Measurements from ENCODE around the gene TMEM8B.

Gene TMEM8B, protein sequence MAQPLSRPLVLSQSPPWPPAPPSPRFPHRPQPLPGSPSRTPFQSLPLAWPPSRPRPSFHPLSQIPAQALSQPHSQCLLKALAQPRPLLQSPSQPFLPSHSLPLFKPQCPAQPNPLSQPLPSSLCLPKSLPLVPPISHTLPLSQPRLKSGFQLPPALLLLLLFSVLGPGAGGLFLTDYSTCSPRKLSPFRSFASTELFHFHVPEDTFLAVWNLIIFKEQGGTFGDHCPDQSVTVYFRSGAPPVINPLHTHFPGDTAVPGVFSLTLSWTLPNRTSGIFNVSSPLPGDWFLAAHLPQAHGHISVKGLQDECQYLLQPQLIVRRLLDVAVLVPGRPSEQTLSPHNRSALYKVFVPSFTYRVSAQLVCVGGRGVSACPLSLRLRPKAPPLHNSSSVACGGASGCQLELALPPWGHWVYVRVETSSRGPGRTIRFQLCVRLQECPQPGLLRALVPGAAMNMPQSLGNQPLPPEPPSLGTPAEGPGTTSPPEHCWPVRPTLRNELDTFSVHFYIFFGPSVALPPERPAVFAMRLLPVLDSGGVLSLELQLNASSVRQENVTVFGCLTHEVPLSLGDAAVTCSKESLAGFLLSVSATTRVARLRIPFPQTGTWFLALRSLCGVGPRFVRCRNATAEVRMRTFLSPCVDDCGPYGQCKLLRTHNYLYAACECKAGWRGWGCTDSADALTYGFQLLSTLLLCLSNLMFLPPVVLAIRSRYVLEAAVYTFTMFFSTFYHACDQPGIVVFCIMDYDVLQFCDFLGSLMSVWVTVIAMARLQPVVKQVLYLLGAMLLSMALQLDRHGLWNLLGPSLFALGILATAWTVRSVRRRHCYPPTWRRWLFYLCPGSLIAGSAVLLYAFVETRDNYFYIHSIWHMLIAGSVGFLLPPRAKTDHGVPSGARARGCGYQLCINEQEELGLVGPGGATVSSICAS

DNA sequence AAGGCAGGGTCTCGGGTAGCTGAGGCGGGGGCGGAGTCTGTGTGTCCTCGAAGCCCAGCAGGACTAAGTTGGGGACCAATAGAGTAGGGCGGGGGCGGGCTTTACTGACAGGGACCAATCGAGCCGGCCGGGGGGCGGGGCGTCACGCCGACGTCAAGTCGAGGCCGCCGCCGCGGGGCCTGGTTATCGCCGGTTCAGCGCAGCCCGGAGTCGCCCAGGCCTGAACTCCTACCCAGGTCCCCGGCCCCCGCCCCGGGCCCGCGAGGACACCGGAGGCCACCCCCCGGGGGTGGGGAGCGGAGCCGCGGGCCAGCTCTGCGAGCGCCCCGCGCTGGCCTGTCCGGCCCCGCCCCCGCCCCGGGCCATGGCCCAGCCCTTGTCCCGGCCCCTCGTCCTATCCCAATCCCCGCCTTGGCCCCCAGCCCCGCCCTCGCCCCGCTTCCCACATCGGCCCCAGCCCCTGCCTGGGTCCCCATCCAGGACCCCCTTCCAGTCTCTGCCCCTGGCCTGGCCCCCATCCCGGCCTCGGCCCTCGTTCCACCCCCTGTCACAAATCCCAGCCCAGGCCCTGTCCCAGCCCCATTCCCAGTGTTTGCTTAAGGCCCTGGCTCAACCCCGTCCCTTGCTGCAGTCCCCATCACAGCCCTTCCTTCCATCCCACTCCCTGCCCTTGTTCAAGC lies at the start of gene TMEM8B:
Gene TMEM8B (plus strand): TSS at position 145 of the 680 bp plus-strand sequence. CDS start 220 bp downstream, at position 365.
- Histone ChIP-seq H3K27ac (ENCODE audit: low read depth, low read length) (peak within 1 kb of the TSS; percentile 89), H3K36me3 (ENCODE audit: control insufficient read depth, insufficient read depth, low read length) (no peaks in the 10 kb centered on the region), H3K27me3 (ENCODE audit: control insufficient read depth, insufficient read depth, low read length) (no peaks in the 10 kb centered on the region), H3K9ac (ENCODE audit: low read length) (peak within 1 kb of the TSS; percentile 85), H3K4me1 (ENCODE audit: control insufficient read depth, insufficient read depth, low read length) (peaks cover 11% of the 10 kb centered on the region), H3K4me3 (ENCODE audit: low read length) (peak within 1 kb of the TSS; percentile 86)

DNA sequence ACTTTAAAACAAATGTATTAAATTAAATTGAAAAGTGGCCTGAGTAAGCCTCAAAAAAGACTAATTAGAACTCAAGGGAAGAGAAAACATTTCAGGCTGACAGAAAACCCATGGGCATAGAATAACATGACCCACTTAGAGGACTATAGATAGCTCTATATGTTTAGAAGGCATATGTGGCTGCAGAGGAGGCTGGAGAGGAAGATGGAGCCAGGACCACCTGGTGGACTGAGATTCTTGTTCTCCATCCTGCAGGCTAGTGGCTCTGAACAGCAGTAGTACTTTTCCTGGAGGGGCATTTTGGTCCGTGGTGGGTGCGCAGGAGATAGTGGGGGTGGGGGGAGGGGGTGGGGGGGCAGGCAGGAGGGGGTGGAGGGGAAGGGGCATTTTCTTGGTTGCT lies 48.0 kb upstream of the TMEM8B start:
- Histone ChIP-seq H3K9ac (ENCODE audit: low read length) (no peak overlapping the region), H3K27ac (ENCODE audit: low read depth, low read length) (no peak overlapping the region), H3K4me3 (ENCODE audit: low read length) (no peak overlapping the region), H3K4me1 (ENCODE audit: control insufficient read depth, insufficient read depth, low read length) (no peaks in the 10 kb centered on the region), H3K36me3 (ENCODE audit: control insufficient read depth, insufficient read depth, low read length) (no peaks in the 10 kb centered on the region), H3K27me3 (ENCODE audit: control insufficient read depth, insufficient read depth, low read length) (no peaks in the 10 kb centered on the region)

DNA sequence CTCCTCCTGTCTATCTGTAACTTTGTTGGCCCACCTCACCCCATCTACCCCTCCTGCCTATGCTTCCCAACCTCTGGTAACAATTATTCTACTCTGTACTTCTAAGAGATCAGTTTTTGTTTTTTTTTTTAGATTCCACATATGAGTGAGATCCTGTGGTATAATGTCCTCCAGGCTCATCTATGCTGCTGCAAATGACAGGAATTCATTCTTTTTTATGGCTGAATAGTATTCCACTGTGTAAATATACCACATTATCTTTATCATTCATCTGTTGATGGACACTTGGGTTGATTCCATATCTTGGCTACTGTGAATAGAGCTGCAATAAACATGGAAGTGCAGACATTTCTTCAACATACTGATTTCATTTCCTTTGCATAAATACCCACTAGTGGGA lies 45.6 kb upstream of the TMEM8B start:
- no peaks in the 10 kb centered on the region for H3K4me1 ChIP-seq (ENCODE audit: control insufficient read depth, insufficient read depth, low read length)
- H3K9ac ChIP-seq (ENCODE audit: low read length), result no peak overlapping the region
- H3K27ac ChIP-seq (ENCODE audit: low read depth, low read length), result no peak overlapping the region
- H3K36me3 ChIP-seq (ENCODE audit: control insufficient read depth, insufficient read depth, low read length), result no peaks in the 10 kb centered on the region
- H3K4me3 ChIP-seq (ENCODE audit: low read length), result no peak overlapping the region
- H3K27me3 ChIP-seq (ENCODE audit: control insufficient read depth, insufficient read depth, low read length), result no peaks in the 10 kb centered on the region

DNA sequence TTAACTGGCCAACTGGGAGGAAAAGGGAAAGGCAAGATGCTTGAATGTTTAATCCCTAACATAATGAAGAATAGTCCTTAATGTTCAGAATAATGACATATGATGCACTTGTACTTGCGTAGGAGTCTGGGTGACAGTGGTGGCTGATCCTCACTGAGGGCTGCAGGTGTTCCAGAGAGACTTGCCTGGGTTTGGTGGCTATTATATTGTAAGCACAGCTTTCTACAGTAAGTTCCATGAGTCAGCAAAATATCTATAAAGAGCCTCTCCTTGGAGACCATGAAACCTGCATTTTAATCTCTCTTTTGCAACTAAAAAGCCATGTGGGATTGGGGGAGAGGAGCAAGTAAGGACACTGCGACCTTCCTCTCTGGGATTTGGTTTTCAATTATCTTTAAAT lies 39.5 kb upstream of the TMEM8B start:
- Histone ChIP-seq H3K9ac (ENCODE audit: low read length) (no peak overlapping the region), H3K27ac (ENCODE audit: low read depth, low read length) (no peak overlapping the region), H3K4me3 (ENCODE audit: low read length) (no peak overlapping the region), H3K4me1 (ENCODE audit: control insufficient read depth, insufficient read depth, low read length) (peaks cover 15% of the 10 kb centered on the region), H3K27me3 (ENCODE audit: control insufficient read depth, insufficient read depth, low read length) (no peaks in the 10 kb centered on the region), H3K36me3 (ENCODE audit: control insufficient read depth, insufficient read depth, low read length) (peaks cover 3% of the 10 kb centered on the region)

DNA sequence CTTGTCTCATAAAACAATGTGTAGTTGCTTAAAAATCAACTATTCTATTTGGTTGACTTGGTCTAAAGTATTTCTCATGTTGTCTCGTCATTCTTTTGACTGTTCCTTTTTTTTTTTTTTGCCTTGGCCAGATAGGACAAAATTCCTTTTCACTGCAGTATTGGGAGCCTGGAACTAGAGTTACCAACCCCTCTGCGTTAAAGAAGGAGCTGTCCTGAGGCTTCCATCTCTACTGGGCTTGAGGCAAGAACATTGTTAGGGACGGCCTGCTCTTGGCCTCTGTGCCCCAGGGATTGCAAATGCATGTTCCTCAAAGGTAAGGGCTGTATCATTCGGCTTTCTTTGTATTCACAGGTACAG lies 39.0 kb upstream of the TMEM8B start:
- Histone ChIP-seq H3K27ac (ENCODE audit: low read depth, low read length) (no peak overlapping the region), H3K9ac (ENCODE audit: low read length) (no peak overlapping the region), H3K4me1 (ENCODE audit: control insufficient read depth, insufficient read depth, low read length) (peaks cover 15% of the 10 kb centered on the region), H3K36me3 (ENCODE audit: control insufficient read depth, insufficient read depth, low read length) (peaks cover 3% of the 10 kb centered on the region), H3K27me3 (ENCODE audit: control insufficient read depth, insufficient read depth, low read length) (no peaks in the 10 kb centered on the region), H3K4me3 (ENCODE audit: low read length) (no peak overlapping the region)

DNA sequence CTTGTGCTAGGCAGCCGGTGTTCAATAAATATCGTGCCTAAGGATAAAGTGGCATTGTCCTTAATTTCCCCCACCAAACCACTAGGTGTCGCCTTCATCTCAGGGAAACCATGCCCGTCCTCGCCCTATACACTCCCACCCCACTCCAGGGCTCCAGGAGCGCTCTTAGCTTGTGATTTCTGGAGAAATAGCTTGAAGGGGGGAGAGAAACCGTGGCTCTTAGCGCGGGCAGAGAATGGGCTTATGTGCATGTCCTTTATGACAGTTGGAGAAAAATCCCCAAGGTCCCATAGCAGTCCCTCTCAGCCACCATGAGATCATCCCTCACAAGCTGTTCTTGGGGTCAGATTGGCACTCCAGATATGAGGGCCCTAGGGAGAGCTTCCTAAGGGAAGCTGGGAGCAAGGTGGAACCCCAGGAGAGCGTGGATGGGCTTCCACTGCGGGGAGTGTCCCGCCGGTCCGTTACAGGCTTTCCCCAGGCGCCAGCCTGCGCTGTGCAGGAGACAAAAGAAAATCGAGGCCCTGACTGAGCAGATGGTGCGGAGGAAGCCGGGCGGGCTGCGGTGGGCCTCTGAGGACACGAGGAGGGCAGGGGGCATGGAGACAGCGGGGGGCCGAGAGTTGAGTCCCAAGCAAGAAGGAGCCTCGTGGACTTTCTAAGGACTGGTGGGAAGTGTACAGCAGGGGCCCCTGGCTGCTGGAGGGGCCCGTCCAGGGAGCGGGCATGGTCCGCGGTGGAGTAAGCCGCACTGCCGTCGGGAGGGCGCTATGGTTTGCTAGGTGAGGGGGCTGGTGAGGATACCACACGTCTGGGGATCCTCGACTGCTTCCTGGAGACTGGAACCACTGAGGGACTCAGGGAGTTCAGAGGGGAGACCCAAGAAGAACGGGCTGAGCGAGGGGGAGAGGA lies 38.4 kb upstream of the TMEM8B start:
- Histone ChIP-seq H3K27ac (ENCODE audit: low read depth, low read length) (peak overlapping the region; percentile 82), H3K4me1 (ENCODE audit: control insufficient read depth, insufficient read depth, low read length) (peaks cover 15% of the 10 kb centered on the region)

DNA sequence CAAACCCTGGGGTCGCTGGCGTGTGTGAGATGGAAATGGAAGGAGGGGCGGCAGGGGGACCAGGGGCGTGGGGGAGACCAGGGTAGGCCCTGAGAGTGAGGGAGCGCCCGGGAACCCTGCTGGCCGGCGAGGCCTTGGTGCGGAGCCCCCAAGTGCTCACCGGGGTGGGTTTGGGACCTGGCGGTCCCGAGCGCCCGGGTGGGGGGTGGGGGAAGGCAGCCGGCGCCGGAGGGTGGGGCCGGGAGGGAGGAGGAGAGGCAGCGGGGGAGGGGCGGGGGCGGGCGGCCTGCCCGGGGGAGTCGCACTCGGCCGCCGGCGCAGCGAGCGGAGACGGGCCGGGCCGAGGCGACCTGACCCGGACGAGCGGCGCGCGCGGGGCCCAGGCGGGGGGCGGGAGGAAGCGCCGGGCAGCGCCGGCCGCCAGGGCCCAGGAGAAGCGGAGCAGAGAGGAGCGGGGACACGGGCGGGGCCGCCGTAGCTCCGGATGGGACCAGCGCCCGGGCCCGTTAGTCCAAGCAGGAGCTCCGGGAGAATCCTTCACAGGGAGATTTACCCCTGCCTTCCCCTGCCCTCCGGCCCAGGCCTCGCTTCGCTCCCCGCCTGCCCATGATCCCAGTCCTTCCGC lies 37.6 kb upstream of the TMEM8B start, which contains the start of gene NPR2:
Gene NPR2 (plus strand): TSS at position 295 of the 625 bp plus-strand sequence. CDS start 818 bp downstream, outside the sequence.
- Histone ChIP-seq H3K27ac (ENCODE audit: low read depth, low read length) (peak within 1 kb of the TSS; percentile 82), H3K9ac (ENCODE audit: low read length) (peak within 1 kb of the TSS; percentile 14), H3K4me3 (ENCODE audit: low read length) (peak within 1 kb of the TSS; percentile 70), H3K36me3 (ENCODE audit: control insufficient read depth, insufficient read depth, low read length) (peaks cover 3% of the 10 kb centered on the region), H3K4me1 (ENCODE audit: control insufficient read depth, insufficient read depth, low read length) (peaks cover 15% of the 10 kb centered on the region), H3K27me3 (ENCODE audit: control insufficient read depth, insufficient read depth, low read length) (no peaks in the 10 kb centered on the region)

More for the DNA sequence above, 38.4 kb upstream of the TMEM8B start:
- Histone ChIP-seq H3K9ac (ENCODE audit: low read length) (peak overlapping the region; percentile 14), H3K4me3 (ENCODE audit: low read length) (no peak overlapping the region), H3K36me3 (ENCODE audit: control insufficient read depth, insufficient read depth, low read length) (peaks cover 3% of the 10 kb centered on the region), H3K27me3 (ENCODE audit: control insufficient read depth, insufficient read depth, low read length) (no peaks in the 10 kb centered on the region)

DNA sequence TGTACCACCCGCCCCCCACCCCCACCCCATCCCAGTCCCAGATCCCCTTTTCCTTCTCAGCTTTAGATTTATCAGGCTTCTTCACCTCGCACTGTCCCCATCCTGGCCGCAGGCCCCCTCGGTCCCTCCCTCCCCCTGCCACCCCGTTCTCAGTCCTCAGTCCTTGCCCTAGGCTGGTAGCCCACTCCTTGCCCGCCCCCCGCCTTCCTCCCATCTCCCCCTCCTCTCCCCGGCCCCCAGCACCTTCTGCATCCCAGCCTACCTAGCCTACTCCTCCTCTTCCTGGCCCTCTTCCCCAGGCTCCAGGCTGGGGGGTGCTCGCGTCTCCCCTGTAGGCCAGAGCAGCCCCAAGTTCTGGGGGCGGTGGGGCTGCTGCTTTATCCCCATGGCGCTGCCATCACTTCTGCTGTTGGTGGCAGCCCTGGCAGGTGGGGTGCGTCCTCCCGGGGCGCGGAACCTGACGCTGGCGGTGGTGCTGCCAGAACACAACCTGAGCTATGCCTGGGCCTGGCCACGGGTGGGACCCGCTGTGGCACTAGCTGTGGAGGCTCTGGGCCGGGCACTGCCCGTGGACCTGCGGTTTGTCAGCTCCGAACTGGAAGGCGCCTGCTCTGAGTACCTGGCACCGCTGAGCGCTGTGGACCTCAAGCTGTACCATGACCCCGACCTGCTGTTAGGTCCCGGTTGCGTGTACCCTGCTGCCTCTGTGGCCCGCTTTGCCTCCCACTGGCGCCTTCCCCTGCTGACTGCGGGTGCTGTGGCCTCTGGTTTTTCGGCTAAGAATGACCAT lies 36.8 kb upstream of the TMEM8B start:
- Histone ChIP-seq H3K4me3 (ENCODE audit: low read length) (peak overlapping the region; percentile 70), H3K27me3 (ENCODE audit: control insufficient read depth, insufficient read depth, low read length) (no peaks in the 10 kb centered on the region), H3K27ac (ENCODE audit: low read depth, low read length) (peak overlapping the region; percentile 25), H3K36me3 (ENCODE audit: control insufficient read depth, insufficient read depth, low read length) (peaks cover 3% of the 10 kb centered on the region), H3K9ac (ENCODE audit: low read length) (no peak overlapping the region), H3K4me1 (ENCODE audit: control insufficient read depth, insufficient read depth, low read length) (peaks cover 15% of the 10 kb centered on the region)

DNA sequence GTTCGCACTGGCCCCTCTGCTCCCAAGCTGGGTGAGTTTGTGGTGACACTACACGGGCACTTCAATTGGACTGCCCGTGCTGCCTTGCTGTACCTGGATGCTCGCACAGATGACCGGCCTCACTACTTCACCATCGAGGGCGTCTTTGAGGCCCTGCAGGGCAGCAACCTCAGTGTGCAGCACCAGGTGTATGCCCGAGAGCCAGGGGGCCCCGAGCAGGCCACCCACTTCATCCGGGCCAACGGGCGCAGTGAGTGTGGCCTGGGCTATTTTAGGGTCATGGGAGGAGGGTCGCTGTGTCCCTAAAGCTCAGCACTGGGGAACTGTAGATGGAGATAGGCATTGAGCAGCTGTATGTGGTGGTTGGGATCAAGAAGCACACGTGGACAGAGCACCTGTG lies 36.2 kb upstream of the TMEM8B start:
- Histone ChIP-seq H3K36me3 (ENCODE audit: control insufficient read depth, insufficient read depth, low read length) (peaks cover 3% of the 10 kb centered on the region), H3K4me3 (ENCODE audit: low read length) (peak overlapping the region; percentile 52), H3K27me3 (ENCODE audit: control insufficient read depth, insufficient read depth, low read length) (no peaks in the 10 kb centered on the region), H3K4me1 (ENCODE audit: control insufficient read depth, insufficient read depth, low read length) (peaks cover 15% of the 10 kb centered on the region), H3K27ac (ENCODE audit: low read depth, low read length) (no peak overlapping the region), H3K9ac (ENCODE audit: low read length) (no peak overlapping the region)

DNA sequence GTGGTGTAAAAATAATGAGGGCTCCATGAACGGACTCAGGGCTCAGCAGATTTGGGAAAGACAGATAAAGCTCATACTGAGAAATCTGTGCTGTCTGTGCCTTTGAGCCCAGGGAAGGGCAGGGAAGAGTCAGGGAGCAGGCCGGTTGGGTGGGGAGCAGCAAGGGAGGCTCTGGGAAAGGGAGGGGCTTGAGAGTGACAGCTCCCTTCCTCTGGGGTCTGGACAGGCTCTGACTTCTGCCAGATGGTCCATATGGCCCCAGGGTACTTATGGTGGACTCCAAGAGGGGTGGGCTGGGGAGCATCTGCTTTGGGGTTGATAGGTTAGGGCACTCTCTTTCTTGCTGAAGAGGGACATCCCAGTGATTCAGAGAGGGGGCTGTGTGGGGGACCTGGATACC lies 35.6 kb upstream of the TMEM8B start:
- H3K27ac ChIP-seq (ENCODE audit: low read depth, low read length), result no peak overlapping the region
- no peak overlapping the region for H3K4me3 ChIP-seq (ENCODE audit: low read length)
- peaks cover 3% of the 10 kb centered on the region for H3K36me3 ChIP-seq (ENCODE audit: control insufficient read depth, insufficient read depth, low read length)
- no peaks in the 10 kb centered on the region for H3K27me3 ChIP-seq (ENCODE audit: control insufficient read depth, insufficient read depth, low read length)
- H3K4me1 ChIP-seq (ENCODE audit: control insufficient read depth, insufficient read depth, low read length), result peaks cover 15% of the 10 kb centered on the region
- no peak overlapping the region for H3K9ac ChIP-seq (ENCODE audit: low read length)
